ENCODE results near the gene UROS.

- TF ChIP-seq, protein P1, sequence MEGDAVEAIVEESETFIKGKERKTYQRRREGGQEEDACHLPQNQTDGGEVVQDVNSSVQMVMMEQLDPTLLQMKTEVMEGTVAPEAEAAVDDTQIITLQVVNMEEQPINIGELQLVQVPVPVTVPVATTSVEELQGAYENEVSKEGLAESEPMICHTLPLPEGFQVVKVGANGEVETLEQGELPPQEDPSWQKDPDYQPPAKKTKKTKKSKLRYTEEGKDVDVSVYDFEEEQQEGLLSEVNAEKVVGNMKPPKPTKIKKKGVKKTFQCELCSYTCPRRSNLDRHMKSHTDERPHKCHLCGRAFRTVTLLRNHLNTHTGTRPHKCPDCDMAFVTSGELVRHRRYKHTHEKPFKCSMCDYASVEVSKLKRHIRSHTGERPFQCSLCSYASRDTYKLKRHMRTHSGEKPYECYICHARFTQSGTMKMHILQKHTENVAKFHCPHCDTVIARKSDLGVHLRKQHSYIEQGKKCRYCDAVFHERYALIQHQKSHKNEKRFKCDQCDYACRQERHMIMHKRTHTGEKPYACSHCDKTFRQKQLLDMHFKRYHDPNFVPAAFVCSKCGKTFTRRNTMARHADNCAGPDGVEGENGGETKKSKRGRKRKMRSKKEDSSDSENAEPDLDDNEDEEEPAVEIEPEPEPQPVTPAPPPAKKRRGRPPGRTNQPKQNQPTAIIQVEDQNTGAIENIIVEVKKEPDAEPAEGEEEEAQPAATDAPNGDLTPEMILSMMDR (IDR thresholded peaks at IDR 0.05) = no peak
- TF ChIP-seq POLR2A (IDR thresholded peaks at IDR 0.05) (no peak), POLR2AphosphoS5 (IDR thresholded peaks at IDR 0.05) (no peak)
Measured at GRCh38 chr10:125781374-125781773, 41.7 kb downstream of the UROS start.
